Neuronal stem cell (in vitro differentiated cells): ENCODE results near the gene BAD.
A peak's percentile ranks its signal among the peaks of the same experiment; 100 is the strongest.

Experiments used
- DNase-seq: peaks from one replicate; pipeline ENCODE4 v3.0.0-alpha.2; 2013; ENCODE audit warnings: low spot score
- H2AFZ ChIP-seq: one replicate; pipeline ENCODE4 v1.6.1; 2013; ENCODE audit warnings: mild to moderate bottlenecking, low read length, inconsistent platforms
- H2AK5ac ChIP-seq: 2 replicates; pipeline ENCODE4 v1.6.1; 2013; ENCODE audit warnings: low read depth, mild to moderate bottlenecking, inconsistent platforms, low read length, moderate library complexity, mixed read lengths
- H2BK120ac ChIP-seq: 2 replicates; pipeline ENCODE4 v1.6.1; 2013; ENCODE audit warnings: low read depth, mild to moderate bottlenecking, inconsistent platforms, low read length, moderate library complexity, mixed read lengths
- H2BK12ac ChIP-seq: one replicate; pipeline ENCODE4 v1.6.1; 2013; ENCODE audit warnings: low read length, inconsistent platforms
- H2BK15ac ChIP-seq: 2 replicates; pipeline ENCODE4 v1.6.1; 2013; ENCODE audit warnings: mild to moderate bottlenecking, low read length, inconsistent platforms, mixed read lengths
- H2BK5ac ChIP-seq: one replicate; pipeline ENCODE4 v1.6.1; 2013; ENCODE audit warnings: inconsistent platforms, mild to moderate bottlenecking, low read length, moderate library complexity
- H3K14ac ChIP-seq: one replicate; pipeline ENCODE4 v1.6.1; 2013; ENCODE audit warnings: low read length, inconsistent platforms
- H3K18ac ChIP-seq: 2 replicates; pipeline ENCODE4 v1.6.1; 2013; ENCODE audit warnings: low read length, inconsistent platforms
- H3K23ac ChIP-seq: 2 replicates; pipeline ENCODE4 v1.6.1; 2013; ENCODE audit warnings: low read depth, mild to moderate bottlenecking, mixed read lengths, low read length, inconsistent platforms; ENCODE audit not compliant: poor library complexity
- H3K27ac ChIP-seq: replicated peaks from 3 replicates; pipeline ENCODE4 v1.5.1; 2013; ENCODE audit warnings: low read length, inconsistent platforms
- H3K27me3 ChIP-seq, 3 experiments: 2 replicates each; pipeline ENCODE4 v1.6.1; 2013; ENCODE audit warnings: low read length in 3 of 3, mild to moderate bottlenecking in 2 of 3, inconsistent platforms in 1 of 3, low read depth in 1 of 3, mixed read lengths in 1 of 3, moderate library complexity in 1 of 3; ENCODE audit not compliant: control insufficient read depth in 3 of 3, insufficient read depth in 3 of 3
- H3K36me3 ChIP-seq, 2 donors: replicated peaks in 1 of 2; 2 replicates each; pipeline ENCODE4 v1.6.1; 2013; ENCODE audit warnings: low read length in 2 of 2; ENCODE audit not compliant: control insufficient read depth in 2 of 2, insufficient read depth in 2 of 2
- H3K4ac ChIP-seq: 2 replicates; pipeline ENCODE4 v1.6.1; 2013; ENCODE audit warnings: inconsistent platforms, mild to moderate bottlenecking, low read length, moderate library complexity
- H3K4me1 ChIP-seq, 2 donors: 1 replicate in 1 of 2; 2 replicates in 1 of 2; pipeline ENCODE4 v1.6.1; 2013; ENCODE audit warnings: low read length in 2 of 2, low read depth in 1 of 2; ENCODE audit not compliant: control insufficient read depth in 2 of 2, insufficient read depth in 1 of 2
- H3K4me2 ChIP-seq: one replicate; pipeline ENCODE4 v1.6.1; 2013; ENCODE audit warnings: mild to moderate bottlenecking, low read length, inconsistent platforms; ENCODE audit not compliant: insufficient read depth, poor library complexity, severe bottlenecking
- H3K4me3 ChIP-seq, 2 donors: 2 replicates each; pipeline ENCODE4 v1.5.1; 2013; ENCODE audit warnings: low read length in 2 of 2, mild to moderate bottlenecking in 2 of 2, inconsistent platforms in 1 of 2, moderate library complexity in 1 of 2
- H3K79me1 ChIP-seq: one replicate; pipeline ENCODE4 v1.6.1; 2013; ENCODE audit warnings: low read depth, mild to moderate bottlenecking, inconsistent platforms, low read length, moderate library complexity
- H3K9ac ChIP-seq: one replicate; pipeline ENCODE4 v1.6.1; 2013; ENCODE audit warnings: mild to moderate bottlenecking, low read depth, low read length, inconsistent platforms; ENCODE audit not compliant: poor library complexity
- H3K9me3 ChIP-seq, 2 donors: replicated peaks in 1 of 2; 2 replicates each; pipeline versions ENCODE3 to v1.6.1; 2013; ENCODE audit warnings: low read length in 2 of 2, mild to moderate bottlenecking in 2 of 2, inconsistent platforms in 1 of 2, low read depth in 1 of 2, mixed read lengths in 1 of 2, moderate library complexity in 1 of 2; ENCODE audit not compliant: control insufficient read depth in 2 of 2, insufficient read depth in 1 of 2
- H4K8ac ChIP-seq: one replicate; pipeline ENCODE4 v1.6.1; 2013; ENCODE audit warnings: low read depth, mild to moderate bottlenecking, inconsistent platforms, low read length, moderate library complexity
- H4K91ac ChIP-seq: one replicate; pipeline ENCODE4 v1.6.1; 2013; ENCODE audit warnings: low read length, low read depth, mild to moderate bottlenecking, inconsistent platforms; ENCODE audit not compliant: poor library complexity
- WGBS, 2 donors: extraction: QIAGEN DNeasy Blood & Tissue Kit; methylation state at CpG; one replicate each; pipeline ENCODE4 v1.1.7; 2013; ENCODE audit warnings: missing lambda C conversion rate in 2 of 2, mixed read lengths in 1 of 2; ENCODE audit not compliant: insufficient read length in 2 of 2, insufficient replicate concordance in 1 of 2; ENCODE audit errors: extremely low coverage in 2 of 2; 5-methylcytosine and 5-hydroxymethylcytosine counted together

BAD gene

GRCh38 chr11:64317961-64318765, 33.7 kb upstream of the BAD start, which contains the start of gene PRDX5:
Gene PRDX5 (plus strand): TSS chr11:64318121. CDS start chr11:64318216, 95 bp downstream.
- Histone ChIP-seq H3K4me2 (peak within 1 kb of the TSS; percentile 92), H2BK5ac (peak within 1 kb of the TSS; percentile 98), H3K4ac (peak within 1 kb of the TSS; percentile 66), H4K91ac (peak within 1 kb of the TSS; percentile 53), H3K27ac (peak within 1 kb of the TSS; percentile 95), H3K23ac (peak within 1 kb of the TSS; percentile 98), H3K4me1 (peaks cover 9 to 16% of the 10 kb centered on the region in 2 donors), H3K4me3 (peak within 1 kb of the TSS; percentile 72 to 95), H3K27me3 (no peaks in the 10 kb centered on the region), H2BK12ac (no peak within 1 kb of the TSS), H3K14ac (peak within 1 kb of the TSS; percentile 75), H3K18ac (peak within 1 kb of the TSS; percentile 97), H2AK5ac (peak within 1 kb of the TSS; percentile 94), H3K36me3 (peaks cover 18 to 43% of the 10 kb centered on the region in 2 donors), H3K79me1 (peaks cover 23% of the 10 kb centered on the region), H4K8ac (peak within 1 kb of the TSS; percentile 92), H2BK15ac (peak within 1 kb of the TSS; percentile 75), H2BK120ac (peak within 1 kb of the TSS; percentile 31), H3K9ac (peak within 1 kb of the TSS; percentile 97), H3K9me3 (peaks cover 0 to 2% of the 10 kb centered on the region in 2 donors), H2AFZ (peak within 1 kb of the TSS; percentile 77)
- WGBS, 2 donors: no CpG with 5 or more reads among the region's 61 CpGs
- peak; percentile 95 for DNase-seq

DNA sequence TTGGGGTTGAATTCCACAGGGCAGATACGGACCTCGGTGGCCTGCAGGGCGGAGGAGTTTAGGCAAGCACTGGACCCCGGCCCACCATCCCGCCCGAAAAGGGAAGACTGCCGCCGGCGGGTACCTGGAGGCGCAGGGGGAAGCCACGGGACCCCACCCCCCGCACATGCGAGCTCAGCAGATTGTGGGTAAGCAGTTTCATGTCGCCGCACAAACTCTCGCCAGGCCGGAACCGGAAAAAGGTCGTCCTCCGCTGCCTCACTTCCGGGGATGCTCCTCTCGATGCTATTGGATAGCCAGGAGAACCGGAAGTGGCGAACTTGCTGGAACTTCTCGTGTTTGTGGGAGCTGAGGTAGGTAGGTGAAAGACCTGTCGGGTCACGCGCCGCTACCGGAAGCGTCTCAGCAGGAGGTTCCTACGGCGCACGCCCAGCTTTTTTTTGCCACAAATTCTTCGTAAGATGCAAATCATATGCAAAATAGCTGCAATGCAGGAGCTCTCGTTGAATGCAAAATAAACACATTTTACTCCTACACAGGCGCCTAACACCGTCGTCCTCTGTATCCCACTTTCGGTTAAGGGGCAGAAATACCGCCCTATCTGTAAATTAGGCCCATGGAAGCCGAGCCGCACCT, 33.0 kb upstream of the BAD start, which contains the start of gene TRMT112:
Gene TRMT112, minus strand, starts transcription at position 235 of the 636 bp plus-strand sequence. Its CDS starts 33 bp downstream, at position 202.
- Histone ChIP-seq H3K4me2 (peak within 1 kb of the TSS; percentile 92), H3K36me3 (peaks cover 18 to 38% of the 10 kb centered on the region in 2 donors), H2BK5ac (peak within 1 kb of the TSS; percentile 98), H2BK120ac (peak within 1 kb of the TSS; percentile 31), H4K91ac (peak within 1 kb of the TSS; percentile 53), H2BK15ac (peak within 1 kb of the TSS; percentile 75), H2AFZ (peak within 1 kb of the TSS; percentile 77), H4K8ac (peak within 1 kb of the TSS; percentile 92), H3K27me3 (no peaks in the 10 kb centered on the region), H3K27ac (peak within 1 kb of the TSS; percentile 95), H3K9me3 (peaks cover 0 to 2% of the 10 kb centered on the region in 2 donors), H3K14ac (peak within 1 kb of the TSS; percentile 75), H3K23ac (peak within 1 kb of the TSS; percentile 98), H3K4ac (peak within 1 kb of the TSS; percentile 66), H3K4me3 (peak within 1 kb of the TSS; percentile 72 to 95), H3K4me1 (peaks cover 5 to 12% of the 10 kb centered on the region in 2 donors), H3K79me1 (peaks cover 25% of the 10 kb centered on the region), H3K18ac (peak within 1 kb of the TSS; percentile 97), H2AK5ac (peak within 1 kb of the TSS; percentile 94), H3K9ac (peak within 1 kb of the TSS; percentile 97), H2BK12ac (no peak within 1 kb of the TSS)
- peak; percentile 91 for DNase-seq
- no CpG with 5 or more reads among the region's 43 CpGs for WGBS, 2 donors

GRCh38 chr11:64316672-64317324, 32.3 kb upstream of the BAD start:
- WGBS, 2 donors: no CpG with 5 or more reads among the region's 32 CpGs
- Histone ChIP-seq H3K9ac (peak overlapping the region; percentile 97), H2BK15ac (peak overlapping the region; percentile 62), H2AK5ac (peak overlapping the region; percentile 91), H3K36me3 (peaks cover 18 to 33% of the 10 kb centered on the region in 2 donors), H4K91ac (peak overlapping the region; percentile 53), H3K27ac (peak overlapping the region; percentile 72), H3K4ac (no peak overlapping the region), H3K23ac (peak overlapping the region; percentile 96), H3K9me3 (peaks cover 0 to 2% of the 10 kb centered on the region in 2 donors), H4K8ac (no peak overlapping the region), H2BK5ac (peak overlapping the region; percentile 61), H3K4me1 (peaks cover 5 to 11% of the 10 kb centered on the region in 2 donors), H3K27me3 (no peaks in the 10 kb centered on the region), H3K4me2 (peak overlapping the region; percentile 92), H2BK12ac (no peak overlapping the region), H3K14ac (peak overlapping the region; percentile 75), H2AFZ (peak overlapping the region; percentile 77), H3K79me1 (peaks cover 25% of the 10 kb centered on the region), H2BK120ac (no peak overlapping the region), H3K4me3 (peak overlapping the region; percentile 72 to 95), H3K18ac (peak overlapping the region; percentile 95)
- DNase-seq: no peak
